Trophoblast cell (in vitro differentiated cells and primary cell): ENCODE measurements around the gene OCRL.
"Not testable (repeated sequence)": the region's sequence is repeated elsewhere in the genome, so short reads cannot be mapped to it uniquely, and the experiment has no call there.

Experiments used
- DNase-seq, 2 donors: peaks; one replicate each; pipeline ENCODE4 v3.0.0-alpha.2; 2016
- H2AFZ ChIP-seq: 2 replicates; pipeline ENCODE4 v1.6.1; 2013; ENCODE audit warnings: low read length, moderate library complexity, mild to moderate bottlenecking; ENCODE audit not compliant: insufficient read depth, poor library complexity
- H2AK5ac ChIP-seq: 2 replicates; pipeline ENCODE4 v1.6.1; 2013; ENCODE audit warnings: mild to moderate bottlenecking, low read length
- H2BK120ac ChIP-seq: 2 replicates; pipeline ENCODE4 v1.6.1; 2013; ENCODE audit warnings: low read length, mild to moderate bottlenecking, moderate library complexity; ENCODE audit not compliant: insufficient read depth, poor library complexity
- H2BK12ac ChIP-seq: 2 replicates; pipeline ENCODE4 v1.6.1; 2013; ENCODE audit warnings: mild to moderate bottlenecking, low read length, moderate library complexity
- H2BK5ac ChIP-seq: 2 replicates; pipeline ENCODE4 v1.6.1; 2013; ENCODE audit warnings: low read length, low read depth, moderate library complexity, mild to moderate bottlenecking; ENCODE audit not compliant: poor library complexity
- H3K14ac ChIP-seq: 2 replicates; pipeline ENCODE4 v1.6.1; 2013; ENCODE audit warnings: mild to moderate bottlenecking, low read length
- H3K18ac ChIP-seq: 2 replicates; pipeline ENCODE4 v1.6.1; 2013; ENCODE audit warnings: mild to moderate bottlenecking, low read length
- H3K23ac ChIP-seq: 2 replicates; pipeline ENCODE4 v1.6.1; 2013; ENCODE audit warnings: low read length
- H3K27ac ChIP-seq: 2 replicates; pipeline ENCODE4 v1.5.1; 2013; ENCODE audit warnings: low read depth, mild to moderate bottlenecking, inconsistent platforms, low read length, moderate library complexity
- H3K27me3 ChIP-seq: 2 replicates; pipeline ENCODE4 v1.6.1; 2013; ENCODE audit warnings: inconsistent platforms, mild to moderate bottlenecking, low read length, moderate library complexity; ENCODE audit not compliant: insufficient read depth
- H3K36me3 ChIP-seq, 2 experiments: 1 replicate in 1 of 2; 2 replicates in 1 of 2; pipeline ENCODE4 v1.6.1; 2013; ENCODE audit warnings: low read length in 2 of 2, mild to moderate bottlenecking in 2 of 2, moderate library complexity in 1 of 2; ENCODE audit not compliant: insufficient read depth in 2 of 2, control insufficient read depth in 1 of 2
- H3K4ac ChIP-seq: 2 replicates; pipeline ENCODE4 v1.6.1; 2013; ENCODE audit warnings: low read depth, mild to moderate bottlenecking, low read length, moderate library complexity
- H3K4me1 ChIP-seq, 2 experiments: 1 replicate in 1 of 2; 2 replicates in 1 of 2; pipeline ENCODE4 v1.6.1; 2013; ENCODE audit warnings: low read length in 2 of 2, mild to moderate bottlenecking in 2 of 2, moderate library complexity in 1 of 2; ENCODE audit not compliant: insufficient read depth in 2 of 2, control insufficient read depth in 1 of 2
- H3K4me2 ChIP-seq: 2 replicates; pipeline ENCODE4 v1.6.1; 2013; ENCODE audit warnings: inconsistent platforms, mild to moderate bottlenecking, low read length, moderate library complexity
- H3K4me3 ChIP-seq: 2 replicates; pipeline ENCODE4 v1.5.1; 2013; ENCODE audit warnings: mild to moderate bottlenecking, low read depth, low read length, inconsistent platforms
- H3K79me1 ChIP-seq: one replicate; pipeline ENCODE4 v1.6.1; 2013; ENCODE audit warnings: low read length
- H3K79me2 ChIP-seq: 2 replicates; pipeline ENCODE4 v1.6.1; 2013; ENCODE audit warnings: low read length, mild to moderate bottlenecking; ENCODE audit not compliant: control insufficient read depth, insufficient read depth, poor library complexity
- H3K9ac ChIP-seq: 2 replicates; pipeline ENCODE4 v1.6.1; 2013; ENCODE audit warnings: mild to moderate bottlenecking, low read length
- H3K9me3 ChIP-seq: 2 replicates; pipeline ENCODE4 v1.6.1; 2013; ENCODE audit warnings: low read depth, mild to moderate bottlenecking, control low read depth, inconsistent platforms, low read length; ENCODE audit not compliant: insufficient read depth
- H4K12ac ChIP-seq: 2 replicates; pipeline ENCODE4 v1.6.1; 2013; ENCODE audit warnings: low read depth, mild to moderate bottlenecking, low read length, moderate library complexity
- H4K8ac ChIP-seq: 2 replicates; pipeline ENCODE4 v1.6.1; 2013; ENCODE audit warnings: low read depth, mild to moderate bottlenecking, low read length, moderate library complexity
- H4K91ac ChIP-seq: one replicate; pipeline ENCODE4 v1.6.1; 2013; ENCODE audit warnings: low read depth, mild to moderate bottlenecking, low read length, moderate library complexity
- WGBS: extraction: QIAGEN DNeasy Blood & Tissue Kit; methylation state at CpG from one replicate; pipeline ENCODE4 v1.1.7; 2013; ENCODE audit warnings: missing lambda C conversion rate; ENCODE audit not compliant: insufficient read length, insufficient coverage; ENCODE audit errors: extremely low coverage; 5-methylcytosine and 5-hydroxymethylcytosine counted together

The OCRL gene

GRCh38 chrX:129557844-129558480, 17.9 kb downstream of the OCRL start:
- no peak overlapping the region for H4K8ac ChIP-seq
- H2BK5ac ChIP-seq = no peak overlapping the region
- H2BK12ac ChIP-seq = no peak overlapping the region
- H3K23ac ChIP-seq = no peak overlapping the region
- no peak overlapping the region for H4K91ac ChIP-seq
- peaks cover 0 to 2% of the 10 kb centered on the region in 2 experiments for H3K4me1 ChIP-seq
- no peaks in the 10 kb centered on the region for H3K79me2 ChIP-seq
- H2AK5ac ChIP-seq = no peak overlapping the region
- no peak overlapping the region for H3K18ac ChIP-seq
- no peak overlapping the region for H3K27ac ChIP-seq
- H4K12ac ChIP-seq = no peak overlapping the region
- H3K36me3 ChIP-seq = peaks cover 3 to 7% of the 10 kb centered on the region in 2 experiments
- no peak for DNase-seq
- no peaks in the 10 kb centered on the region for H3K27me3 ChIP-seq
- no peak overlapping the region for H3K14ac ChIP-seq
- H2BK120ac ChIP-seq = no peak overlapping the region
- H3K9ac ChIP-seq = no peak overlapping the region
- no peaks in the 10 kb centered on the region for H3K79me1 ChIP-seq
- no peak overlapping the region for H3K4me2 ChIP-seq
- no peak overlapping the region for H3K4ac ChIP-seq
- no peaks in the 10 kb centered on the region for H3K9me3 ChIP-seq
- no peak overlapping the region for H3K4me3 ChIP-seq
- no CpG with 5 or more reads among the region's 1 CpG for WGBS
- H2AFZ ChIP-seq = no peak overlapping the region

GRCh38 chrX:129559783-129560182, 19.7 kb downstream of the OCRL start:
- Histone ChIP-seq H4K91ac (no peak overlapping the region), H3K79me1 (no peaks in the 10 kb centered on the region), H2BK5ac (no peak overlapping the region), H3K9me3 (no peaks in the 10 kb centered on the region), H4K12ac (no peak overlapping the region), H2AFZ (no peak overlapping the region), H3K9ac (no peak overlapping the region), H3K18ac (no peak overlapping the region), H2AK5ac (no peak overlapping the region), H3K36me3 (peaks cover 3 to 7% of the 10 kb centered on the region in 2 experiments), H3K14ac (no peak overlapping the region), H2BK12ac (no peak overlapping the region), H3K27me3 (no peaks in the 10 kb centered on the region), H3K23ac (no peak overlapping the region), H3K4ac (no peak overlapping the region), H3K27ac (no peak overlapping the region), H3K79me2 (no peaks in the 10 kb centered on the region), H3K4me3 (no peak overlapping the region), H2BK120ac (no peak overlapping the region), H3K4me1 (peaks cover 0 to 2% of the 10 kb centered on the region in 2 experiments), H4K8ac (no peak overlapping the region), H3K4me2 (no peak overlapping the region)
- no peak for DNase-seq
- WGBS = no CpG with 5 or more reads among the region's 1 CpG

GRCh38 chrX:129561453-129561852, 21.4 kb downstream of the OCRL start:
- no peak overlapping the region for H4K91ac ChIP-seq
- WGBS = 100% methylated on average over 1 of the region's 3 CpGs
- no peak overlapping the region for H2AFZ ChIP-seq
- no peak overlapping the region for H3K4me2 ChIP-seq
- no peak overlapping the region for H3K14ac ChIP-seq
- no peak overlapping the region for H3K9ac ChIP-seq
- H2BK120ac ChIP-seq = no peak overlapping the region
- H3K79me2 ChIP-seq = no peaks in the 10 kb centered on the region
- H4K12ac ChIP-seq = no peak overlapping the region
- H3K79me1 ChIP-seq = no peaks in the 10 kb centered on the region
- no peak overlapping the region for H3K4ac ChIP-seq
- no peaks in the 10 kb centered on the region for H3K9me3 ChIP-seq
- no peak for DNase-seq
- H2BK5ac ChIP-seq = no peak overlapping the region
- no peak overlapping the region for H3K4me3 ChIP-seq
- H3K4me1 ChIP-seq = peaks cover 0 to 2% of the 10 kb centered on the region in 2 experiments
- H2AK5ac ChIP-seq = no peak overlapping the region
- no peaks in the 10 kb centered on the region for H3K27me3 ChIP-seq
- H3K18ac ChIP-seq = no peak overlapping the region
- H4K8ac ChIP-seq = no peak overlapping the region
- H2BK12ac ChIP-seq = no peak overlapping the region
- no peak overlapping the region for H3K27ac ChIP-seq
- H3K23ac ChIP-seq = no peak overlapping the region
- H3K36me3 ChIP-seq = peaks cover 5 to 7% of the 10 kb centered on the region in 2 experiments

- no CpG with 5 or more reads among the region's 5 CpGs for WGBS
- H4K8ac ChIP-seq, H3K79me1 ChIP-seq, H3K18ac ChIP-seq, H2BK120ac ChIP-seq, H3K9ac ChIP-seq, H2BK12ac ChIP-seq, H3K36me3 ChIP-seq, H3K4me1 ChIP-seq, DNase-seq, H2AFZ ChIP-seq, H3K23ac ChIP-seq, H3K27ac ChIP-seq, H3K79me2 ChIP-seq, H3K9me3 ChIP-seq, H3K4ac ChIP-seq, H4K91ac ChIP-seq, H3K14ac ChIP-seq, H2AK5ac ChIP-seq, H3K4me3 ChIP-seq, H3K4me2 ChIP-seq, H4K12ac ChIP-seq, H3K27me3 ChIP-seq, H2BK5ac ChIP-seq: not testable (repeated sequence)
Measured at GRCh38 chrX:129564345-129564744, 24.3 kb downstream of the OCRL start.
